ENCODE data around the gene ADAMTS2. TPM values are rescaled to one million over a fixed set of nuclear protein-coding genes. Genes with fewer than 3 reads are reported as not detected.

The ADAMTS2 gene
- total and polyA plus RNA-seq, 2 donors = 22.8 to 80.9 TPM

GRCh38 chr5:179177711-179178575 is 167.3 kb downstream of the ADAMTS2 start:
- H3K36me3 ChIP-seq (ENCODE audit: insufficient read depth) = no peaks in the 10 kb centered on the region
- H3K4me3 ChIP-seq (ENCODE audit: low read depth, low read length) = no peak overlapping the region
- DNase-seq (ENCODE audit: extremely low spot score) = no peak
- H3K27ac ChIP-seq (ENCODE audit: low read depth) = no peak overlapping the region
- no peaks in the 10 kb centered on the region for H3K4me1 ChIP-seq (ENCODE audit: insufficient read depth)
- WGBS = 84% methylated on average over 10 of the region's 10 CpGs

- no peak for DNase-seq (ENCODE audit: extremely low spot score)
- no peaks in the 10 kb centered on the region for H3K36me3 ChIP-seq (ENCODE audit: insufficient read depth)
- H3K27ac ChIP-seq (ENCODE audit: low read depth) = no peak overlapping the region
- no peak overlapping the region for H3K4me3 ChIP-seq (ENCODE audit: low read depth, low read length)
- 90% methylated on average over 13 of the region's 13 CpGs for WGBS
- no peaks in the 10 kb centered on the region for H3K4me1 ChIP-seq (ENCODE audit: insufficient read depth)
Observed at GRCh38 chr5:179176571-179177230, 168.6 kb downstream of the ADAMTS2 start.

- DNase-seq (ENCODE audit: extremely low spot score) = no peak
- WGBS = 91% methylated on average over 7 of the region's 7 CpGs
Observed at GRCh38 chr5:179176166-179176565, 169.1 kb downstream of the ADAMTS2 start.

GRCh38 chr5:179171816-179172745 is 173.2 kb downstream of the ADAMTS2 start:
- no peak overlapping the region for H3K27ac ChIP-seq (ENCODE audit: low read depth)
- no peak for DNase-seq (ENCODE audit: extremely low spot score)
- H3K4me3 ChIP-seq (ENCODE audit: low read depth, low read length) = no peak overlapping the region
- WGBS = 91% methylated on average over 20 of the region's 20 CpGs
- H3K36me3 ChIP-seq (ENCODE audit: insufficient read depth) = no peaks in the 10 kb centered on the region
- H3K4me1 ChIP-seq (ENCODE audit: insufficient read depth) = no peaks in the 10 kb centered on the region

More at GRCh38 chr5:179176166-179176565, 169.1 kb downstream of the ADAMTS2 start:
- Histone ChIP-seq H3K27ac (ENCODE audit: low read depth) (no peak overlapping the region), H3K36me3 (ENCODE audit: insufficient read depth) (no peaks in the 10 kb centered on the region), H3K4me3 (ENCODE audit: low read depth, low read length) (no peak overlapping the region), H3K4me1 (ENCODE audit: insufficient read depth) (no peaks in the 10 kb centered on the region)

- 91% methylated on average over 12 of the region's 12 CpGs for WGBS
- Histone ChIP-seq H3K27ac (ENCODE audit: low read depth) (no peak overlapping the region), H3K4me3 (ENCODE audit: low read depth, low read length) (no peak overlapping the region), H3K4me1 (ENCODE audit: insufficient read depth) (no peaks in the 10 kb centered on the region), H3K36me3 (ENCODE audit: insufficient read depth) (no peaks in the 10 kb centered on the region)
- no peak for DNase-seq (ENCODE audit: extremely low spot score)
Observed at GRCh38 chr5:179171251-179171815, 173.9 kb downstream of the ADAMTS2 start.

GRCh38 chr5:179170606-179171005 is 174.7 kb downstream of the ADAMTS2 start:
- WGBS = 55% methylated on average over 6 of the region's 6 CpGs
- Histone ChIP-seq H3K36me3 (ENCODE audit: insufficient read depth) (no peaks in the 10 kb centered on the region), H3K4me3 (ENCODE audit: low read depth, low read length) (no peak overlapping the region), H3K27ac (ENCODE audit: low read depth) (no peak overlapping the region), H3K4me1 (ENCODE audit: insufficient read depth) (no peaks in the 10 kb centered on the region)
- no peak for DNase-seq (ENCODE audit: extremely low spot score)

- H3K4me3 ChIP-seq (ENCODE audit: low read depth, low read length) = no peak overlapping the region
- H3K4me1 ChIP-seq (ENCODE audit: insufficient read depth) = no peaks in the 10 kb centered on the region
- no peak for DNase-seq (ENCODE audit: extremely low spot score)
- 92% methylated on average over 1 of the region's 1 CpG for WGBS
- no peak overlapping the region for H3K27ac ChIP-seq (ENCODE audit: low read depth)
- H3K36me3 ChIP-seq (ENCODE audit: insufficient read depth) = no peaks in the 10 kb centered on the region
Observed at GRCh38 chr5:179169836-179170235, 175.4 kb downstream of the ADAMTS2 start.

- Histone ChIP-seq H3K36me3 (ENCODE audit: insufficient read depth) (no peaks in the 10 kb centered on the region), H3K4me1 (ENCODE audit: insufficient read depth) (no peaks in the 10 kb centered on the region), H3K27ac (ENCODE audit: low read depth) (no peak overlapping the region), H3K4me3 (ENCODE audit: low read depth, low read length) (no peak overlapping the region)
- no peak for DNase-seq (ENCODE audit: extremely low spot score)
- 64% methylated on average over 6 of the region's 6 CpGs for WGBS
Observed at GRCh38 chr5:179168664-179169063, 176.6 kb downstream of the ADAMTS2 start.

GRCh38 chr5:179167871-179168451 is 177.3 kb downstream of the ADAMTS2 start:
- Histone ChIP-seq H3K36me3 (ENCODE audit: insufficient read depth) (no peaks in the 10 kb centered on the region), H3K4me3 (ENCODE audit: low read depth, low read length) (no peak overlapping the region), H3K4me1 (ENCODE audit: insufficient read depth) (no peaks in the 10 kb centered on the region), H3K27ac (ENCODE audit: low read depth) (no peak overlapping the region)
- 87% methylated on average over 12 of the region's 12 CpGs for WGBS
- DNase-seq (ENCODE audit: extremely low spot score) = no peak

- no peak overlapping the region for H3K27ac ChIP-seq (ENCODE audit: low read depth)
- no peak for DNase-seq (ENCODE audit: extremely low spot score)
Observed at GRCh38 chr5:179166886-179167841, 178.1 kb downstream of the ADAMTS2 start.

GRCh38 chr5:179166171-179166885 is 178.9 kb downstream of the ADAMTS2 start:
- WGBS = 82% methylated on average over 22 of the region's 22 CpGs
- H3K4me3 ChIP-seq (ENCODE audit: low read depth, low read length) = no peak overlapping the region

More at GRCh38 chr5:179166886-179167841, 178.1 kb downstream of the ADAMTS2 start:
- H3K36me3 ChIP-seq (ENCODE audit: insufficient read depth) = no peaks in the 10 kb centered on the region
- 19% methylated on average over 67 of the region's 67 CpGs for WGBS
- H3K4me3 ChIP-seq (ENCODE audit: low read depth, low read length) = no peak overlapping the region
- no peaks in the 10 kb centered on the region for H3K4me1 ChIP-seq (ENCODE audit: insufficient read depth)

More at GRCh38 chr5:179166171-179166885, 178.9 kb downstream of the ADAMTS2 start:
- DNase-seq (ENCODE audit: extremely low spot score) = no peak
- Histone ChIP-seq H3K36me3 (ENCODE audit: insufficient read depth) (no peaks in the 10 kb centered on the region), H3K4me1 (ENCODE audit: insufficient read depth) (no peaks in the 10 kb centered on the region), H3K27ac (ENCODE audit: low read depth) (no peak overlapping the region)
